Activated CD4-positive, alpha-beta T cell treated with anti-CD3 and anti-CD28 coated beads for 1 hour (primary cell): ENCODE results near the gene CCDC87.
"Not testable (repeated sequence)": the region's sequence is repeated elsewhere in the genome, so short reads cannot be mapped to it uniquely, and the experiment has no call there.

ENCODE experiments used
- DNase-seq: peaks from one replicate; pipeline ENCODE4 v3.0.0-alpha.2; 2020

CCDC87 gene

GRCh38 chr11:66592457-66593302, at the start of gene CCDC87, which contains the start of gene CCS:
Gene CCDC87 (minus strand): TSS chr11:66593063. CDS start chr11:66593015, 48 bp downstream.
Gene CCS (plus strand): TSS chr11:66593185. CDS start chr11:66593262, 77 bp downstream.
- peak; percentile 98 for DNase-seq

GRCh38 chr11:66641834-66642233, 49.0 kb upstream of the CCDC87 start:
- no peak for DNase-seq

GRCh38 chr11:66639814-66640340, 47.0 kb upstream of the CCDC87 start:
- DNase-seq, result not testable (repeated sequence)

DNA sequence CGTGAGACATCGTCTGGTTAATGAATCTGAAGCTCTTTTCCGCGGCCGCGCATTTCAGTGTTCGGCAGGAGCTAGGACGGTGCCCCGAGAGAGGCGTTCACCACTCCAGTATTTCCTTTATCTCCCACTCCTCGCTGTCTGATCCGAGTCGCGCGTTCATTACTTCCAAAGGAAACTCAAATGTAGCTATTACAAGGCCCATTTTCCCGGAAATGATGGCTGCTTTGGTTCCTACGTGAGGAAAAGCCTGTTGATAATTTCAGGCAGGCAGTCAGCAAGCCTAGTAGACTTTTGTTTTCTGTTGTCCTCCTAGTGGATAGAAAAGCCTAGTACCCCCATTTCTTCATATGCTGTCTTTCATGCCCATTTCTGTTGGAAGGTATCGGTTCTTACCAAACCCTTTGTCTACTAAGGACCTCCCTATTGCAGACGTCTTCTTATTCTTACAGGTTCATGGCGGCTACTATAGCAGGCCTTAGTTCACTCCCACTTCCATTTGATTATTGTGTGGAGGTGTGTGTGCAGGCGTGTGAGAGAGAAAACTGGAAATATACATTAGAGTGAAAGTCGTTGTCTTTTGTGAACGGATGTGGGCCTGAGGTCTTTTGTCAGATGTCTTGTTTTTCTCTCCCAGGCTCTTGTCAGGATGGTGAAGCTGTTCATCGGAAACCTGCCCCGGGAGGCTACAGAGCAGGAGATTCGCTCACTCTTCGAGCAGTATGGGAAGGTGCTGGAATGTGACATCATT, 46.4 kb upstream of the CCDC87 start:
- DNase-seq, result no peak

- peak; percentile 93 for DNase-seq
These were observed 45.6 kb upstream of the CCDC87 start, which contains the start of gene RBM4 for GRCh38 chr11:66638177-66639065. Gene RBM4 (plus strand): TSS chr11:66638703. CDS start chr11:66639712, 1,009 bp downstream.

DNA sequence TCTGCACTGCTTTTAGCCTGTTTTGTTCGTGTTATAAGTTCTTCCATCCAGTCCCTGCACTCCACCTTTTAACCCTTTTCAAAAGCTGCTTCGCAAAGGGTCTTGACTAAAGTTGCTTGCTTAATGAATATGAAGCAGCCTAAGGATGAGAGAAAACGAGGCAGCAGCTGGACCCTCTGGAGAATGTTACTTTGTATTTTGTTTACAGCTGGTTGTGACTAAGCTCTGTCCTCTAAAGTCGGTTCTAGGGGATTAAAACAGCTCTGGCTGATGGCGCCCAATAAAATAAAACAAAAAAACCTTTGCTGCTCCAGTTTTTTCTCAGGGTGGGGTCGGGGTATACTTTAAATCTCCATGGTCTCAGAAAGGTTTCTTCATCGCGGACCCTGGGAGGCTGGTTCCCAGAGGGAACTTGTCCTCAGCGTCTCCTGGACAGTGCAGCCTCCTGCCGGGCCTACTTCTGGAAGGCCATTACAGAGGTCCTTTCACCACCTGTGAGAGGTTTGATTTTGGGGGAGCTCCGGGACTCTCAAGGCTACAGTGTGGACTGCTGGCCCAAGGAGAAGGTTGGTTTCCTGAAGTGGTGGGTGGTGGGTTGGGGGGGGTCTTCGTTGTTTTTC, 44.8 kb upstream of the CCDC87 start:
- DNase-seq, result no peak

- DNase-seq, result no peak
These were observed 43.5 kb upstream of the CCDC87 start for GRCh38 chr11:66636411-66636810.

DNA sequence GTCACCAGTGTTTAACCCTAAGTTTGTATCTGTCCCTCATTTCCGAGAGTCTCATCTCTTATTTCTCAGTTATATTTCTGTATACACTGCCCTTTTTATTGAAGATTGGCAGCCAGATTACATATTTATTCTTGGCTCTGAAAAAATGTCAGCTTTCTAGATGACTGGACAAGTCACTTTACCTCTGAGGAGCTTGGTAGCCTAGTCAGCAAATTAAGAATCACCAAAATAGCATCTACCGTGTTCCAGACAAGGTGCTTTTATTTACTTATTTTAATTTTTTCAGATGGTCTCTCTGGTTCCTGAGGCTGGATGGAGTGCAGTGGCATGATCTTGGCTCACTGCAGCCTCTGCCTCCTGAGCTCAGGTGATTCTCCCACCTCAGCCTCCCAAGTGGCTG, 40.1 kb upstream of the CCDC87 start:
- DNase-seq, result no peak

DNA sequence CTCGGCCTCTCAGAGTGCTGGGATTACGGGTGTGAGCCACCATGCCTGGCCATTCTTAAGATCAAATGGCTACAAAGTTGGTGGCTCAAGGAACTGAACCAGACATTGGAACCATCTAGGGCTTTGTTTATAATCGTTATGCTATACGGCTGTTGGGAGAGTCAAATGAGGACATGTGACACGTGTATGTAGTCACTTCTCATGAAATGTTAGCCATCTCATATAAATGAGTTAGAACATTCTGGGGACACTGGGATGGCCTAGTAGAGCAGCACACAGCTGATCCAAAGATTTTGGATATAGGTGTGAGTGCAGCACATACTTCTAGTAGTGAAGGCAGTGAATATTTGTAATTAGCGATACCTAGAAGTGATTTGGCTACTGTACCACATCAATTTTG, 39.0 kb upstream of the CCDC87 start:
- no peak for DNase-seq

DNA sequence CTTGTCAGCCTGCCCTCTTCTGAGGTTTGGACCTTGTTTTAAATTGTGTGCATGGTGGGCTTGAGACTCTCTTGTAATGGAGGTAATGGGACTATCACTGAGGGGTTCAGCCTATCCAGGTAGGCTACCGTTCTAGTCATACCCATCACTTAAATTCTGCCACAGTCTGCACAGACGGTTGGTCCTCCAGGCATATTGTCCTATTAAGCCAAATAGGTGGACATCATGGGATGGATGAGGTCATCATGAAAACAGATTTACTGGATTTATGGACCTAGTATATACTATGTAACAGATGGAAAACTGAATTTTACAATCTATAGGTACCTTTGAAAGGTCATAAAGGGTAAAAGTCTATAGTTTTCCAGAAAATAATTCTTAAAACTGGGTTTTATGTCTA, 36.5 kb upstream of the CCDC87 start:
- DNase-seq, result no peak

DNA sequence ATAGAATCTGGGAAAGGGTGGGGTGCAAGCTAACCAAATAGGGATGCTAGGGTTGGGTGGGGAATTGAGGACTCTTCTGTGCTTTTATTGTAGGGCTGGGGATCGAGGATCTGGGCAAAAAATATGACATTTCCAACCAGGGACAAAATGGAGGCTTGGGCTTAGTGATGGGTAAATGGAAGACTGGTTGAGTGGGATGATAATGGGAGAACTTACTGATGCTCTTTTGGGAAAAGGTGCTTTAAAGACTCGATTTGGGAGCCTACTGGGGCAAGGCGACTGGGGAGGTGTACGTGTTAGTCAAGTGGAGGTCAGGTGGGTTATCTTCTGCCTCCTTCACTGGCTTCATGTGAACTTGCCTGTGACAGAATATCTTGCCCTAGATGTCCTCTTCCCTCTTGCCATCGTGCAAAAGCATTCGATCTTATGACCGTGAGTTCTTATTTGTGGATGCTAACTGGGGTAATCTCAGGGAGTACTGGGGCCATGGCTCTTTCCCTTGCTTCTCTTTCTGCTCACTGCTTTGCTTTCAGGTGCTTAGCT, 35.3 kb upstream of the CCDC87 start:
- DNase-seq, result no peak

DNA sequence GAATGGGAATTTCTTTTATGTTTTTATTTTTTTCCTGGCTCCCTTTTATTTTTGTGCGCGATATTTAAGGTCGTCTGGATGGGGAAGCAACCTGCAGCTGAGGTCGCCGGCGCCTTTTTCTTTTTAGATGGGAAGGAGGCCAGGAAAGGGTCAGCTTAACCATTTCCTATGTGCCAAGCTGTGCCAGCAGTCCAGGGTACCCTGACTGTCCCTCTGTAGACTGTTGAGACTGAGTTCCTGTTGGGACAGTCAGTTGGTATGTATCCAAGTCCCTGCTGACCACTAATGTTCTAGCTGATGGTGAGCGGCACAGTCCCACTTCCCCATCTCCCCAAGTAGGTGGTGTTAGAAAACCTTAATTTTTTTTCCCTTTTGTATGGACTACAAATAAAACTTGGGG, 34.1 kb upstream of the CCDC87 start:
- no peak for DNase-seq

DNA sequence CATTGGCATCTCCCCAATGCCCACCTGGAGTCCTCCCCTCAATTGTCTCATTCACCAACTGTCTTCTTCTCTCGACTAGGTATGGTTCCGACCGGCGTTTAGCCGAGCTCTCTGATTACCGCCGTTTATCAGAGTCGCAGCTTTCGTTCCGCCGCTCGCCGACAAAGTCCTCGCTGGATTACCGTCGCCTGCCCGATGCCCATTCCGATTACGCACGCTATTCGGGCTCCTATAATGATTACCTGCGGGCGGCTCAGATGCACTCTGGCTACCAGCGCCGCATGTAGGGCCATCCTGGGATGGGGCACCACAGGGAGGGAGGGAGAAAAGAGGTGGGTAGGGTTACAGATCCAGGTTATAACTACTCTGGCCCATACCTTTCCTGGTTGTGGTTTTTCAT, 33.5 kb upstream of the CCDC87 start:
- no peak for DNase-seq

- DNase-seq, result no peak
These were observed 32.9 kb upstream of the CCDC87 start for GRCh38 chr11:66625752-66626149.

DNA sequence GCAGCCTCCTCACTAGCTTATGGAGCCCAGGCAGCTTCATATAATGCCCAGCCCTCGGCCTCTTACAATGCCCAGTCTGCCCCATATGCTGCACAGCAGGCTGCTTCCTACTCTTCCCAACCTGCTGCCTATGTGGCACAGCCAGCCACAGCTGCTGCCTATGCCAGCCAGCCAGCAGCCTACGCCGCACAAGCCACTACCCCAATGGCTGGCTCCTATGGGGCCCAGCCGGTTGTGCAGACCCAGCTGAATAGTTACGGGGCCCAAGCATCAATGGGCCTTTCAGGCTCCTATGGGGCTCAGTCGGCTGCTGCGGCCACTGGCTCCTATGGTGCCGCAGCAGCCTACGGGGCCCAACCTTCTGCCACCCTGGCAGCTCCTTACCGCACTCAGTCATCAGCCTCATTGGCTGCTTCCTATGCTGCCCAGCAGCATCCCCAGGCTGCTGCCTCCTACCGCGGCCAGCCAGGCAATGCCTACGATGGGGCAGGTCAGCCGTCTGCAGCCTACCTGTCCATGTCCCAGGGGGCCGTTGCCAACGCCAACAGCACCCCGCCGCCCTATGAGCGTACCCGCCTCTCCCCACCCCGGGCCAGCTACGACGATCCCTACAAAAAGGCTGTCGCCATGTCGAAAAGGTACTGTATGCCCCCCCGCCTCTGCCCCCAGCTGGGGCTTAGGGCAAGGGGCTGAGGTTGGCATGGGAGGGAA, 32.3 kb upstream of the CCDC87 start:
- no peak for DNase-seq

- no peak for DNase-seq
These were observed 31.6 kb upstream of the CCDC87 start for GRCh38 chr11:66624450-66624849.

DNA sequence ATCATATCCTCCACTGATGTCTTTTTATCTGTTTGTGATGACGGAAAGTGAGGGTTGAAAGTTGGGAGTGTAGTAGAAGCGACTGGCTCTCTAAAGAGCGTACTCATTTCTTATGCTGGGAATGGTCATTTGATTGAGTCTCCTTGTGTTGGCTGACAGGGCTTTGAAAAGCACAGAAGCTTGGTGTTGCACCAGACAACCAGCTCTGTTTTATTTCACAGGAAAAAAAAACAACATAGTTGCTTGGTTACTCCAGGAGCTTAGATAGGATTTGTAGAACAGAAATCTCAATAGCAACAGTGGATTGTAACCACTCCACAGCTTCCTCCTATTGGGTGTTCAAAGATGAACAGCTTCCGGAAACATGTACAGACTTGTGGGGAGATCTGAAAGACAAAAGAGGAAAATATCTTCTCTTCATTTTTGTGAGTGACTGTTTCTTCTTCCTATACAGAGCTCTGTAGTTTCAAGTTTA, 26.3 kb upstream of the CCDC87 start:
- DNase-seq, result no peak

GRCh38 chr11:66617155-66617834, 24.4 kb upstream of the CCDC87 start:
- DNase-seq, result no peak

GRCh38 chr11:66616379-66617154, 23.7 kb upstream of the CCDC87 start, which contains the start of gene RBM14:
Gene RBM14 (plus strand): TSS chr11:66616630. CDS start chr11:66616721, 91 bp downstream.
- peak; percentile 96 for DNase-seq
